IMR-90 (cell line): ENCODE data around the gene RER1. TPM values are rescaled to one million over a fixed set of nuclear protein-coding genes. Genes with fewer than 3 reads are reported as not detected.

Experiments
- ATAC-seq: fragments of 200-7000 bp; cut with Tn5 transposase; 2 replicates; pipeline ENCODE4 v1.9.1; 2020; ENCODE audit warnings: low read depth, mild to moderate bottlenecking, moderate library complexity
- BruUV-seq: library from RNA; stranded (reverse); fragments of 400-500 nt; replicated peaks from 2 replicates; lab custom pipeline; 2021; lab: Mats Ljungman, UMichigan
- CTCF ChIA-PET: fragments of 300-600 bp; formaldehyde crosslinking; extraction: SDS; loops from one replicate; lab custom pipeline; 2021; ENCODE audit warnings: antibody characterized with exemption; lab: Yijun Ruan, JAX
- POLR2A ChIA-PET: fragments of 300-600 bp; sonication (Branson Sonifier 250); formaldehyde crosslinking; loops from one replicate; lab custom pipeline; 2022; ENCODE audit warnings: antibody characterized with exemption; ENCODE audit not compliant: unreplicated experiment; lab: Charles Lee
- DNase-seq: peaks from one replicate; pipeline ENCODE4 v3.0.0; 2013
- H2AFZ ChIP-seq: replicated peaks from 2 replicates; pipeline ENCODE3; 2013; ENCODE audit warnings: low read length, mild to moderate bottlenecking; ENCODE audit not compliant: poor library complexity
- H2AK5ac ChIP-seq: 2 replicates; pipeline ENCODE4 v1.6.1; 2013; ENCODE audit warnings: low read depth, low read length, inconsistent platforms
- H2AK9ac ChIP-seq: replicated peaks from 2 replicates; pipeline ENCODE3; 2013; ENCODE audit warnings: mild to moderate bottlenecking, low read depth, low read length, moderate library complexity; ENCODE audit not compliant: poor library complexity
- H2BK120ac ChIP-seq: 2 replicates; pipeline ENCODE4 v1.6.1; 2013; ENCODE audit warnings: low read depth, low read length, inconsistent platforms
- H2BK15ac ChIP-seq: 3 replicates; pipeline ENCODE4 v1.6.1; 2013; ENCODE audit warnings: low read depth, low read length, inconsistent platforms
- H2BK20ac ChIP-seq: 2 replicates; pipeline ENCODE4 v1.6.1; 2013; ENCODE audit warnings: low read depth, mild to moderate bottlenecking, inconsistent platforms, low read length, moderate library complexity
- H2BK5ac ChIP-seq: 2 replicates; pipeline ENCODE4 v1.6.1; 2013; ENCODE audit warnings: mild to moderate bottlenecking, low read depth, low read length, inconsistent platforms; ENCODE audit not compliant: poor library complexity, severe bottlenecking
- H3K14ac ChIP-seq: replicated peaks from 2 replicates; pipeline ENCODE4 v1.6.1; 2013; ENCODE audit warnings: low read depth, low read length, inconsistent platforms
- H3K18ac ChIP-seq: 2 replicates; pipeline ENCODE4 v1.6.1; 2013; ENCODE audit warnings: low read depth, low read length, control low read depth
- H3K23ac ChIP-seq: 2 replicates; pipeline ENCODE4 v1.6.1; 2013; ENCODE audit warnings: low read depth, low read length, inconsistent platforms
- H3K27ac ChIP-seq: 2 replicates; pipeline ENCODE4 v1.5.1; 2013; ENCODE audit warnings: mild to moderate bottlenecking, control low read depth, low read length; ENCODE audit not compliant: insufficient read depth
- H3K27me3 ChIP-seq: 2 replicates; pipeline ENCODE4 v1.6.1; 2013; ENCODE audit warnings: low read length; ENCODE audit not compliant: control insufficient read depth, insufficient read depth
- H3K36me3 ChIP-seq: 2 replicates; pipeline ENCODE4 v1.6.1; 2013; ENCODE audit warnings: low read length, mixed read lengths; ENCODE audit not compliant: control insufficient read depth, insufficient read depth
- H3K4ac ChIP-seq: 2 replicates; pipeline ENCODE4 v1.6.1; 2013; ENCODE audit warnings: low read depth, low read length, inconsistent platforms
- H3K4me1 ChIP-seq: 2 replicates; pipeline ENCODE4 v1.6.1; 2013; ENCODE audit warnings: low read length, mixed read lengths; ENCODE audit not compliant: control insufficient read depth, insufficient read depth
- H3K4me2 ChIP-seq: 2 replicates; pipeline ENCODE4 v1.6.1; 2013; ENCODE audit warnings: low read depth, mild to moderate bottlenecking, control low read depth, low read length, moderate library complexity
- H3K4me3 ChIP-seq: 2 replicates; pipeline ENCODE4 v1.5.1; 2013; ENCODE audit warnings: low read depth, mild to moderate bottlenecking, control low read depth, low read length, moderate library complexity; ENCODE audit not compliant: insufficient read depth
- H3K56ac ChIP-seq: 2 replicates; pipeline ENCODE4 v1.6.1; 2013; ENCODE audit warnings: low read length, inconsistent platforms; ENCODE audit not compliant: insufficient read depth; ENCODE audit errors: extremely low read depth
- H3K79me1 ChIP-seq, 2 experiments: 2 replicates each; pipeline ENCODE4 v1.6.1; 2013; ENCODE audit warnings: low read length in 2 of 2, inconsistent platforms in 1 of 2, low read depth in 1 of 2
- H3K9ac ChIP-seq: 2 replicates; pipeline ENCODE4 v1.6.1; 2013; ENCODE audit warnings: low read depth, low read length, control low read depth
- H3K9me1 ChIP-seq: 2 replicates; pipeline ENCODE4 v1.6.1; 2013; ENCODE audit warnings: low read length, inconsistent platforms; ENCODE audit not compliant: insufficient read depth
- H3K9me3 ChIP-seq: 2 replicates; pipeline ENCODE4 v1.6.1; 2013; ENCODE audit warnings: low read length; ENCODE audit not compliant: control insufficient read depth, insufficient read depth
- H4K20me1 ChIP-seq: 2 replicates; pipeline ENCODE4 v1.6.1; 2013; ENCODE audit warnings: low read length, inconsistent platforms; ENCODE audit not compliant: insufficient read depth
- H4K5ac ChIP-seq: 2 replicates; pipeline ENCODE4 v1.6.1; 2013; ENCODE audit warnings: mild to moderate bottlenecking, low read depth, low read length, control low read depth
- H4K8ac ChIP-seq, 2 experiments: 2 replicates each; pipeline ENCODE4 v1.6.1; 2013; ENCODE audit warnings: low read depth in 2 of 2, low read length in 2 of 2, control low read depth in 1 of 2, inconsistent platforms in 1 of 2
- H4K91ac ChIP-seq: 2 replicates; pipeline ENCODE4 v1.6.1; 2013; ENCODE audit warnings: low read depth, low read length, inconsistent platforms; ENCODE audit not compliant: insufficient read depth
- CEBPB ChIP-seq: IDR thresholded peaks from 2 replicates; pipeline ENCODE4 v1.6.1; 2012; ENCODE audit warnings: low read depth, low read length, improper control_type of control experiment
- CHD1 ChIP-seq: IDR thresholded peaks from 2 replicates; pipeline ENCODE4 v1.6.1; 2012; ENCODE audit warnings: low read depth, low read length, improper control_type of control experiment
- FOS ChIP-seq: fragments of 150-350 bp; IDR thresholded peaks from 2 replicates; pipeline ENCODE4 v1.6.1; 2016; ENCODE audit warnings: low read depth, low read length
- MAFK ChIP-seq: IDR thresholded peaks from 2 replicates; pipeline ENCODE4 v1.6.1; 2012; ENCODE audit warnings: low read depth, low read length, improper control_type of control experiment
- MAZ ChIP-seq: IDR thresholded peaks from 2 replicates; pipeline ENCODE4 v1.6.1; 2012; ENCODE audit warnings: low read depth, mild to moderate bottlenecking, low read length, improper control_type of control experiment, moderate library complexity, borderline replicate concordance
- NFE2L2 ChIP-seq: fragments of 150-350 bp; IDR thresholded peaks from 2 replicates; pipeline ENCODE4 v1.6.1; 2016; ENCODE audit warnings: low read depth, mild to moderate bottlenecking, low read length
- POLR2A ChIP-seq: IDR thresholded peaks from 2 replicates; pipeline ENCODE4 v1.6.1; 2012; ENCODE audit warnings: mild to moderate bottlenecking, low read depth, low read length
- RAD21 ChIP-seq: IDR thresholded peaks from 2 replicates; pipeline ENCODE4 v1.6.1; 2012; ENCODE audit warnings: low read length, improper control_type of control experiment
- RCOR1 ChIP-seq: IDR thresholded peaks from 2 replicates; pipeline ENCODE4 v1.6.1; 2012; ENCODE audit warnings: mild to moderate bottlenecking, low read length, improper control_type of control experiment; ENCODE audit not compliant: insufficient replicate concordance
- SMC3 ChIP-seq: fragments of 150-350 bp; IDR thresholded peaks from 2 replicates; pipeline ENCODE4 v1.6.1; 2016; ENCODE audit warnings: low read depth, mild to moderate bottlenecking, antibody characterized with exemption, low read length, moderate library complexity
- WGBS, 2 experiments: methylation state at CpG; one replicate each; pipeline versions ENCODE4 v1.1.5 to v1.1.7; 2013; ENCODE audit warnings: missing lambda C conversion rate in 2 of 2; ENCODE audit not compliant: insufficient read length in 1 of 2; ENCODE audit errors: extremely low coverage in 2 of 2; 5-methylcytosine and 5-hydroxymethylcytosine counted together
- dilution Hi-C: fragments of 300-500 bp; cut with HindIII; formaldehyde crosslinking; loops from one replicate; pipeline ENCODE4 v1.14.3; 2018; ENCODE audit warnings: low sequenced_read_pairs; ENCODE audit not compliant: unreplicated experiment
- in situ Hi-C: fragments of 300-500 bp; cut with MboI; formaldehyde crosslinking; loops from 3 replicates; pipeline ENCODE4 v1.14.3; 2019; ENCODE audit warnings: low sequenced_read_pairs, inconsistent platforms, mixed read lengths
- intact Hi-C: fragments of 100-400 bp; cut with micrococcal nuclease; formaldehyde crosslinking; loops from 2 replicates; pipeline ENCODE4 v1.10.0; 2022
- polyA plus RNA-seq, 3 experiments: library from polyadenylated mRNA; depleted of rRNA; stranded (reverse); fragments of >200 nt; gene quantifications; 2 replicates each; pipeline ENCODE4 v1.2.3, GENCODE V29; 2012; ENCODE audit warnings: low replicate concordance in 1 of 3
- total RNA-seq: library from RNA; depleted of rRNA; stranded (reverse); fragments of >200 nt; gene quantifications from 2 replicates; pipeline ENCODE4 v1.2.3, GENCODE V29; 2012
- TF ChIP-seq, protein P1 (sequence below): fragments of 150-350 bp; IDR thresholded peaks from 2 replicates; pipeline ENCODE4 v1.6.1; 2017; ENCODE audit warnings: mild to moderate bottlenecking, antibody characterized with exemption, low read length, low read depth
- TF ChIP-seq, protein P2 (sequence below): fragments of 150-350 bp; IDR thresholded peaks from 2 replicates; pipeline ENCODE4 v1.6.1; 2016; ENCODE audit warnings: low read depth, mild to moderate bottlenecking, low read length, moderate library complexity, borderline replicate concordance
- TF ChIP-seq, protein P3 (sequence below): conservative IDR thresholded peaks from 2 replicates; pipeline ENCODE4 v1.5.1; 2012; ENCODE audit warnings: mild to moderate bottlenecking, low read depth, low read length, improper control_type of control experiment

Gene RER1
- total and polyA plus RNA-seq, 2 of the 4 experiments (the other 2 are of a cell fraction): 47.1 to 240 TPM

DNA sequence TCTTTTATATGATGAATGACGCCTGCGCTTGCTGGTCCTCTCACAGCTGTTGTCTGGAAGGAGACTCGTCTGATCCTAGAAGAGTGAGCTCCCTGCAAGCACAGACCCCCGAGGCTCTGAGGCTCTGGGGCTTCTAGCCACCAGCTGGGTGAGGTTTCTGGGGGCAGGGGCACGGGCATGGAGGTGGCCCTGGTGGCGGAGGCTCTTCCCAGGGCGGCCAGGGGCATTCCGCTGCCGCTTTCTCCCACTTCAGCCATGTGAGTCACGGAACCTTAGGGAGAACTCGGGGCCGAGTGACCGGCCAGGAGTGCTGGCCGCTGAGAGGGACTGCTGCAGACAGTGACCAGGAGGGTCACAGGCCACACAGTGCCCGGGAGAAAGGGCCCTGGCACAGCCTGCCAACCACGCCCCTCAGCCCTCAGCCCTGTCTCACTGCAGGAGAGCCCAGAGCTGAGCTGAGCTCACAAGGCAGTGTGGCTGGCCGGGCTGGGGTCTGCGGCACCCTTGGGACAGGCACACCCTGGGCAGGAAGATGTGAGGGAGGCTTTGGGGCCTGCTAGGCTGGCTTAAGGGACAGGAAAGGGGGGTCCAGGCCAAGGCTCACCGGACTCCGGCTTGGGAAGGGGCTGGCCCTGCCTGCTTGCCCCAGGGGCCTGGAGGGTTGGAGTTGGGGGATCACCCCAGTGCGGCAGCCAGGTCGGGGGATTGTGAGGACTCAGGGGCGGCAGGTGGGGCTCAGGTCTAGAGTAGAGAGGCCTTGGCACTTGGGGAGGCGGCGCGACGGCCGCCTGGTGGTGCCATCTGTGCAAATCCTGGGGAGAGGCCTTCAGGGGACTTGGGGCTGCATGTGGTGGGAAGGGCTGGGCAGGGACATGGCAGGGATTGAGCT is 36.0 kb upstream of the RER1 start:
- CTCF ChIA-PET: no interaction called here
- H3K27ac ChIP-seq: no peak overlapping the region
- WGBS, 2 experiments: 86% methylated on average over 21 of the region's 28 CpGs; no CpG with 5 or more reads in 1 of the 2 experiments
- no peak overlapping the region for H2BK20ac ChIP-seq
- no peak overlapping the region for H2AFZ ChIP-seq
- H3K9me3 ChIP-seq: no peaks in the 10 kb centered on the region
- 0 out of 2 replicates have a peak, but pooled peaks cover 1% of the 10 kb centered on the region for H3K4me1 ChIP-seq
- no peak for DNase-seq
- H4K91ac ChIP-seq: no peak overlapping the region
- no peak overlapping the region for H4K8ac ChIP-seq
- no TSS peak for BruUV-seq
- H3K4me2 ChIP-seq: no peak overlapping the region
- no peaks in the 10 kb centered on the region for H3K36me3 ChIP-seq
- H3K9ac ChIP-seq: no peak overlapping the region
- H3K14ac ChIP-seq: no peak overlapping the region
- no peak overlapping the region for H2AK9ac ChIP-seq
- H2BK5ac ChIP-seq: no peak overlapping the region
- in situ Hi-C loops: loop anchor here (25.0 kb wide), 1 partner anchor 393 kb away; no protein-coding TSS in a partner anchor
- no peak overlapping the region for H3K4me3 ChIP-seq
- no peak overlapping the region for H3K23ac ChIP-seq
- H3K4ac ChIP-seq: no peak overlapping the region
- no peak overlapping the region for H3K56ac ChIP-seq
- H2AK5ac ChIP-seq: no peak overlapping the region
- H3K9me1 ChIP-seq: no peaks in the 10 kb centered on the region
- no peak overlapping the region for H2BK15ac ChIP-seq
- H4K5ac ChIP-seq: no peak overlapping the region
- no peak for TF ChIP-seq MAZ
- TF ChIP-seq, protein P1, sequence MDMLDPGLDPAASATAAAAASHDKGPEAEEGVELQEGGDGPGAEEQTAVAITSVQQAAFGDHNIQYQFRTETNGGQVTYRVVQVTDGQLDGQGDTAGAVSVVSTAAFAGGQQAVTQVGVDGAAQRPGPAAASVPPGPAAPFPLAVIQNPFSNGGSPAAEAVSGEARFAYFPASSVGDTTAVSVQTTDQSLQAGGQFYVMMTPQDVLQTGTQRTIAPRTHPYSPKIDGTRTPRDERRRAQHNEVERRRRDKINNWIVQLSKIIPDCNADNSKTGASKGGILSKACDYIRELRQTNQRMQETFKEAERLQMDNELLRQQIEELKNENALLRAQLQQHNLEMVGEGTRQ: no peak
- no peak for TF ChIP-seq RCOR1
- TF ChIP-seq CEBPB: no peak
- TF ChIP-seq CHD1: no peak
- no peak for TF ChIP-seq RAD21
- TF ChIP-seq, protein P2, sequence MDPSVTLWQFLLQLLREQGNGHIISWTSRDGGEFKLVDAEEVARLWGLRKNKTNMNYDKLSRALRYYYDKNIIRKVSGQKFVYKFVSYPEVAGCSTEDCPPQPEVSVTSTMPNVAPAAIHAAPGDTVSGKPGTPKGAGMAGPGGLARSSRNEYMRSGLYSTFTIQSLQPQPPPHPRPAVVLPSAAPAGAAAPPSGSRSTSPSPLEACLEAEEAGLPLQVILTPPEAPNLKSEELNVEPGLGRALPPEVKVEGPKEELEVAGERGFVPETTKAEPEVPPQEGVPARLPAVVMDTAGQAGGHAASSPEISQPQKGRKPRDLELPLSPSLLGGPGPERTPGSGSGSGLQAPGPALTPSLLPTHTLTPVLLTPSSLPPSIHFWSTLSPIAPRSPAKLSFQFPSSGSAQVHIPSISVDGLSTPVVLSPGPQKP: no peak
- TF ChIP-seq NFE2L2: no peak
- TF ChIP-seq, protein P3, sequence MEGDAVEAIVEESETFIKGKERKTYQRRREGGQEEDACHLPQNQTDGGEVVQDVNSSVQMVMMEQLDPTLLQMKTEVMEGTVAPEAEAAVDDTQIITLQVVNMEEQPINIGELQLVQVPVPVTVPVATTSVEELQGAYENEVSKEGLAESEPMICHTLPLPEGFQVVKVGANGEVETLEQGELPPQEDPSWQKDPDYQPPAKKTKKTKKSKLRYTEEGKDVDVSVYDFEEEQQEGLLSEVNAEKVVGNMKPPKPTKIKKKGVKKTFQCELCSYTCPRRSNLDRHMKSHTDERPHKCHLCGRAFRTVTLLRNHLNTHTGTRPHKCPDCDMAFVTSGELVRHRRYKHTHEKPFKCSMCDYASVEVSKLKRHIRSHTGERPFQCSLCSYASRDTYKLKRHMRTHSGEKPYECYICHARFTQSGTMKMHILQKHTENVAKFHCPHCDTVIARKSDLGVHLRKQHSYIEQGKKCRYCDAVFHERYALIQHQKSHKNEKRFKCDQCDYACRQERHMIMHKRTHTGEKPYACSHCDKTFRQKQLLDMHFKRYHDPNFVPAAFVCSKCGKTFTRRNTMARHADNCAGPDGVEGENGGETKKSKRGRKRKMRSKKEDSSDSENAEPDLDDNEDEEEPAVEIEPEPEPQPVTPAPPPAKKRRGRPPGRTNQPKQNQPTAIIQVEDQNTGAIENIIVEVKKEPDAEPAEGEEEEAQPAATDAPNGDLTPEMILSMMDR: no peak
- no peak for TF ChIP-seq MAFK
- TF ChIP-seq POLR2A: no peak
- no peak for TF ChIP-seq FOS
- TF ChIP-seq SMC3: no peak
- dilution Hi-C loops: no loop called here
- intact Hi-C loops: no loop called here
- no peak overlapping the region for H2BK120ac ChIP-seq
- H4K20me1 ChIP-seq: no peaks in the 10 kb centered on the region
- H3K79me1 ChIP-seq: no peaks in the 10 kb centered on the region
- POLR2A ChIA-PET: no interaction called here
- H3K27me3 ChIP-seq: no peaks in the 10 kb centered on the region
- no peak for ATAC-seq
- no peak overlapping the region for H3K18ac ChIP-seq
